ENCODE data around the gene OST4. TPM values are rescaled to one million over a fixed set of nuclear protein-coding genes. Genes with fewer than 3 reads are reported as not detected.

OST4 gene
- total RNA-seq, 1 donor from 2014 or later = 322 TPM

Other genes starting within 250 kb of the OST4 start
- gene DPYSL5, start 223.5 kb downstream of the OST4 start, total RNA-seq = 0.23 TPM in 1 of 2 replicates, not detected in the other
- 3.1 and 3.7 TPM in 2 replicates for gene MAPRE3, start 101.0 kb downstream of the OST4 start, total RNA-seq
- 97.5 and 98.1 TPM in 2 replicates for gene TMEM214, start 38.7 kb downstream of the OST4 start, total RNA-seq
- gene AGBL5, start 20.0 kb downstream of the OST4 start, total RNA-seq = 12.3 and 13.8 TPM in 2 replicates
- 1.1 and 1.5 TPM in 2 replicates for gene EMILIN1, start 7.0 kb upstream of the OST4 start, total RNA-seq
- gene KHK, start 15.1 kb upstream of the OST4 start, total RNA-seq = 12.2 and 12.4 TPM in 2 replicates
- 12.9 and 18.0 TPM in 2 replicates for gene CGREF1, start 47.5 kb upstream of the OST4 start, total RNA-seq
- 0.34 and 0.96 TPM in 2 replicates for gene ABHD1, start 52.2 kb upstream of the OST4 start, total RNA-seq
- gene PREB, start 63.0 kb upstream of the OST4 start, total RNA-seq = 95.9 and 97.1 TPM in 2 replicates
- not detected in 2 replicates for gene PRR30, start 67.8 kb upstream of the OST4 start, total RNA-seq
- gene TCF23, start 77.3 kb upstream of the OST4 start, total RNA-seq = not detected in 2 replicates
- 107 and 111 TPM in 2 replicates for gene ATRAID, start 140.4 kb upstream of the OST4 start, total RNA-seq
- gene SLC5A6, start 140.6 kb upstream of the OST4 start, total RNA-seq = 89.2 and 105 TPM in 2 replicates
- 135 and 138 TPM in 2 replicates for gene CAD, start 145.7 kb upstream of the OST4 start, total RNA-seq
- 2.1 and 2.2 TPM in 2 replicates for gene SLC30A3, start 191.4 kb upstream of the OST4 start, total RNA-seq
- not detected in 2 replicates for gene DNAJC5G, start 203.8 kb upstream of the OST4 start, total RNA-seq
- gene TRIM54, start 210.8 kb upstream of the OST4 start, total RNA-seq = 0.26 TPM in 1 of 2 replicates, not detected in the other
- 1.4 and 1.8 TPM in 2 replicates for gene UCN, start 236.8 kb upstream of the OST4 start, total RNA-seq